Measurements from ENCODE around the gene EPHB2.

- TF ChIP-seq POLR2AphosphoS5 (IDR thresholded peaks at IDR 0.05; ENCODE audit: low read depth, low read length): no peak
- no peak for TF ChIP-seq SIN3A (IDR thresholded peaks at IDR 0.05; ENCODE audit: borderline replicate concordance, insufficient read depth, low read length)
- no peak for TF ChIP-seq TAF1 (IDR thresholded peaks at IDR 0.05; ENCODE audit: borderline replicate concordance, insufficient read depth, low read length)
- TF ChIP-seq, protein P1, sequence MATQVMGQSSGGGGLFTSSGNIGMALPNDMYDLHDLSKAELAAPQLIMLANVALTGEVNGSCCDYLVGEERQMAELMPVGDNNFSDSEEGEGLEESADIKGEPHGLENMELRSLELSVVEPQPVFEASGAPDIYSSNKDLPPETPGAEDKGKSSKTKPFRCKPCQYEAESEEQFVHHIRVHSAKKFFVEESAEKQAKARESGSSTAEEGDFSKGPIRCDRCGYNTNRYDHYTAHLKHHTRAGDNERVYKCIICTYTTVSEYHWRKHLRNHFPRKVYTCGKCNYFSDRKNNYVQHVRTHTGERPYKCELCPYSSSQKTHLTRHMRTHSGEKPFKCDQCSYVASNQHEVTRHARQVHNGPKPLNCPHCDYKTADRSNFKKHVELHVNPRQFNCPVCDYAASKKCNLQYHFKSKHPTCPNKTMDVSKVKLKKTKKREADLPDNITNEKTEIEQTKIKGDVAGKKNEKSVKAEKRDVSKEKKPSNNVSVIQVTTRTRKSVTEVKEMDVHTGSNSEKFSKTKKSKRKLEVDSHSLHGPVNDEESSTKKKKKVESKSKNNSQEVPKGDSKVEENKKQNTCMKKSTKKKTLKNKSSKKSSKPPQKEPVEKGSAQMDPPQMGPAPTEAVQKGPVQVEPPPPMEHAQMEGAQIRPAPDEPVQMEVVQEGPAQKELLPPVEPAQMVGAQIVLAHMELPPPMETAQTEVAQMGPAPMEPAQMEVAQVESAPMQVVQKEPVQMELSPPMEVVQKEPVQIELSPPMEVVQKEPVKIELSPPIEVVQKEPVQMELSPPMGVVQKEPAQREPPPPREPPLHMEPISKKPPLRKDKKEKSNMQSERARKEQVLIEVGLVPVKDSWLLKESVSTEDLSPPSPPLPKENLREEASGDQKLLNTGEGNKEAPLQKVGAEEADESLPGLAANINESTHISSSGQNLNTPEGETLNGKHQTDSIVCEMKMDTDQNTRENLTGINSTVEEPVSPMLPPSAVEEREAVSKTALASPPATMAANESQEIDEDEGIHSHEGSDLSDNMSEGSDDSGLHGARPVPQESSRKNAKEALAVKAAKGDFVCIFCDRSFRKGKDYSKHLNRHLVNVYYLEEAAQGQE (IDR thresholded peaks at IDR 0.05; ENCODE audit: insufficient read depth in 1 of 2, low read depth in 2 of 2, low read length in 2 of 2): no peak
Measured at GRCh38 chr1:22866868-22867267, 156.2 kb downstream of the EPHB2 start.

Measured in PFSK-1 (cell line).